ENCODE measurements around the gene DTNB.
"Not testable (repeated sequence)": the region's sequence is repeated elsewhere in the genome, so short reads cannot be mapped to it uniquely, and the experiment has no call there.

The DTNB gene

DNA sequence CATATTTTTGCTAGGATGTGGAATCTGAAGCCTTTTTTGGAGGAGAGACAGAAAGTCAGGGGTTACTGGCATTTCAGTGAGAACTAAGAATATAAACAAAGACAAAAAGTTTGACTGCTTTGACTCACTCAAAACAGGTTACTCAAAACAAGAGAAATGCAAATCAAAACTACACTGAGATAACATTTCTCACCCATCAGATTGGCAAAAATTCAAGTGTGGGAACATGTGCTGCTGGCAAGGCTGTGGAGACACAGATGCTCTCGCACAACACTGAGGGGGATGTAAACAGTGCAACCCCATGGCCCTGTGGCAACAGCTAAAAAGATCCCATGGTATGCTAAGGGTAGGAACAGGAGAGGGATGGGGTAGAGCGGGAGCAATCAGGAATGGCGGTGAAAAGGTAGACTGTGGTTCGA lies 86.6 kb downstream of the DTNB start:
- no peak for DNase-seq

- no peak for DNase-seq
These were observed 88.2 kb downstream of the DTNB start for GRCh38 chr2:25585189-25585588.

GRCh38 chr2:25582077-25582830 lies 91.1 kb downstream of the DTNB start:
- no peak for DNase-seq

- DNase-seq: no peak
These were observed 96.8 kb downstream of the DTNB start for GRCh38 chr2:25576596-25576995.

DNA sequence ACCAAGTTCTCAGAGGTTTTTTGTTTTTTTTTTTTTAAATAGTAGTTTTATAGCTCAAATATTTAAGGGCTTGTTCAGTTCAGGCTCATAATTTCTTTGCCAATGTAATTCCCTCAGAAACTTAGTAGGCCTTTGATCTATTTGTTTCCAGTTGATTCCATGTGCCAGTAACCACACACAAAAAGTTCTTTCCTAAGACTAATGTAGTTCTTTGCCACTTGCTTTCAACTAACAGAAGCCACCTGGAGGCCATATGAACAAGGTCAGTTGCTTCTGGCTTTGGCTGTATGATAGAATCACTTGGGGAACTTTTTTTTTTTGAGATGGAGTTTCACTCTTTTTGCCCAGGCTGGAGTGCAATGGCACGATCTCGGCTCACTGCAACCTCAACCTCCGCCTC lies 100.7 kb downstream of the DTNB start:
- DNase-seq: no peak

GRCh38 chr2:25570161-25570845 lies 103.1 kb downstream of the DTNB start:
- DNase-seq: no peak

GRCh38 chr2:25567406-25567805 lies 106.0 kb downstream of the DTNB start:
- no peak for DNase-seq

- no peak for DNase-seq
These were observed 106.7 kb downstream of the DTNB start for GRCh38 chr2:25566694-25567093.

DNA sequence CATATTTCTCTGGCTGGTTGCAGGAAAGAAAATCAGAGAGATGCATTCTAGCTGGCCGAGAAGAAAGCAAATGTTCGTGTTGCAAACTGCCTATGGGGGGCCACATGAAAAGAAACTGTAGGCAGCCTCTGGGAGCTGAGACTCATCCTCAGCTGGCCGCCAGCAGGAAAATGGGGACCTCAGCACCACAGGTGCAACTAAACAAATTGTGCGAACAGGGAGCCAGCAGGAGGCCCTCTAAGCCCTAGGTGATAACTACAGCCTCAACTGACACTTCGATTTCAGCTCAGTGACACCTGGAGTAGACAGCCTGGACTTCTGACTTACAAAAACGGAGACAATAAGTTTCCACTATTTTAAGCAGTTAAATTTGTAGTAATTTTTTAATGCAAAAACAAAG lies 107.3 kb downstream of the DTNB start:
- DNase-seq: no peak

DNA sequence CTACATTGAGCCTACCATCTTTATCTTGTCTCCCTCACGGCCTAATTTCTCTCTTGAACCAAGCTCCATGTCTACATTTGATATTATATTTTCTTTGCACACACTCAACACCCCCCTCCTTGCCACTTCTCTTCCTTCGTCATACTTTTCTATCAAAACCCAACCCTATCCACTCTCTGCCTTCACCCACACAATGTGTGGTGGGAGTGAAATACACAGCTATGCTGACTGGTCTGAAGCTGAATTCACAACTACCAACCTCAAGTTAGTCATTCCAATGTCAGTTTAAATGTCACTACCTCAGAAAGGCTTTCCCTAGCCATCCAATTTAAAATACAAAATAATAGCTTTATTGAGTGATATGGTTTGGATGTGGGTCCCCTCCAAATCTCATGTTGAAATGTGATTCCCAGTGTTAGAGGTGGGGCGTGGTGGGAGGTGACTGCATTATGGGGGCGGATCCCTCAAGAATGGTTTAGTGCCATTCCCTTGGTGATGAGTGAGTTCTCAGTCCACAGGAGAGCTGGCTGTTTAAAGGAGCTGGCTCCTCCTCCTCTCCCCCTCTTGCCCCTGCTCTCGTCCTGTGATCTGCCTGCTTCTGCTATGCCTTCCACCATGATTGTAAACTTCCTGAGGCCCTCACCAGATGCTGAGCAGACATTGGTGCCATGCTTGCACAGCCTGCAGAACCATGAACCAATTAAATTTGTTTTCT lies 112.1 kb downstream of the DTNB start:
- no peak for DNase-seq

- no peak for DNase-seq
These were observed 114.2 kb downstream of the DTNB start for GRCh38 chr2:25559148-25559547.

- DNase-seq: no peak
These were observed 115.1 kb downstream of the DTNB start for GRCh38 chr2:25558262-25558661.

GRCh38 chr2:25557179-25558036 lies 116.0 kb downstream of the DTNB start:
- DNase-seq: no peak

- DNase-seq: no peak
These were observed 121.1 kb downstream of the DTNB start for GRCh38 chr2:25552318-25552717.

GRCh38 chr2:25551316-25551715 lies 122.1 kb downstream of the DTNB start:
- no peak for DNase-seq

DNA sequence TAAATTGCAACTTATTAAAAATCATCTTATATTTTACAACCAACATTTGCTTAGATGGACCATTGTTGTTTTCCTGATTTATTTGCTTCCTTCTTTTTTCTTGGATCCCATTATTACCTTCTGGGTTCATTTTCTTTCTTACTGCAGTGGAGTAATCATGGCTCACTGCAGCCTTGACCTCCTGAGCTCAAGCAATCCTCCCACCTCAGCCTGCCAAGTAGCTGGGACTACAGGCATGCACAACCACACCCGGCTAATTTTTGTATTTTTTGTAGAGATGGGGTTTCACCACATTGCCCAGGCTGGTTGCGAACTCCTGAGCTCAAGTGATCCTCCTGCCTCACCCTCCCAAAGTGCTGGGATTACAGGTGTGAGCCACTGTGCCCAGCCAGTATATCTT lies 123.8 kb downstream of the DTNB start:
- DNase-seq: not testable (repeated sequence)

- no peak for DNase-seq
These were observed 124.8 kb downstream of the DTNB start for GRCh38 chr2:25548601-25549000.

DNA sequence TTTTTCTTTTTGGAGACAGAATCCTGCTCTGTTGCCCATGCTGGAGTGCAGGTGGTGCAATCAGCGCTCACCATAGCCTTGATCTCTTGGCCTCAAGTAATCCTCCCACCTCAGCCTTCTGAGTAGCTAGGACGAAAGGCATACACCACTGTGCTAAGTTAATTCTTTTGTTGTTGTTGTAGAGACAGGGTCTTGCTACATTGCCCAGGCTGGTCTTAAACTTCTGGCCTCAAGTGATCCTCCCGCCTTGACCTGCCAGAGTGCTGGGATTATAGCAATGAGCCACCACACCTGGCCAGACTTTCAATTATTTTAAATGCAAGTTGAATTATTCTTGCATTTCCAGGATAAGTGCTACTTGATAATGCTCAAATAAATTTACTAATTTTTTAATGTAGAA lies 126.5 kb downstream of the DTNB start:
- no peak for DNase-seq

GRCh38 chr2:25545899-25546298 lies 127.5 kb downstream of the DTNB start:
- no peak for DNase-seq

DNA sequence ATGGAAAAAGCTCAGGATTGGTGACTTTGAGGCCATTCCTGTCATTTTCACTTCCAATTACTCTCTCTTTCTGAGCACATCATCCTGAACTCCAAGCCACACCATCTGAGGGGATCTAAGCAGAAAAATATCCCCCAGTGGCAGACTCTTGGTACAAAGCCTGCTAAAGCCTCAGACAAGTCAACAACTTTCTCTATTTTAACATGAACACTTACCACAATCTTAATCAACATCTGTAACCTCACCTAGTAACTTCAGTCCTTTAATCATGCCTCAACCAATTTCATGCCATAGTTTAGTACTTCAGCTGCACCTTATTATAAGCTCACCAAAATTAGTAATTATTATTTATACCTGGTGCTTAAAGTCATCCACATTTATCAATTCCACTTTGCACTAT lies 128.9 kb downstream of the DTNB start:
- no peak for DNase-seq

- DNase-seq: no peak
These were observed 129.4 kb downstream of the DTNB start for GRCh38 chr2:25543939-25544338.

- DNase-seq: no peak
These were observed 132.0 kb downstream of the DTNB start for GRCh38 chr2:25541378-25541777.

DNA sequence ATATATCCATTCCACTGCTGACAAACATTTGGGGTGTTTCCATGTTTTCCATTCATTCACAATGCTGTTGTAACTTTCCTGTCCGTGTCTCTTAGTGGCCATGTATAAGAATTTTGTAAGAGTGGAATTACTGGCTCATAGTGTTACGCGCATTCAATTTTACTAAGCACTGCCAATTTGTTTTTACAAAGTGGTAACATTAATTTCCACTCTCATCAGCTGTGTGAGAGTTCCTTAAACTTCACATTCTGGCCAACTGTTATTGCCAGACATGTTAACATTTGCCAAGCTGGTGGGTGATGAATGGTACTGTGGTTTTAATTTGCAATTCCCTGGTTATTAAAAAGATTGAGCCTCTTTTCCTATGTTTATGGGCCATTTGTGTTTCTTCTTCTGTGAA lies 134.2 kb downstream of the DTNB start:
- no peak for DNase-seq

Data from NCI-H1436 (cell line).